ENCODE results near the gene MAGEA8. TPM values are rescaled to one million over a fixed set of nuclear protein-coding genes. Genes with fewer than 3 reads are reported as not detected.
"Not testable (repeated sequence)": the region's sequence is repeated elsewhere in the genome, so short reads cannot be mapped to it uniquely, and the experiment has no call there.

Gene MAGEA8
- total RNA-seq, 2 donors from 2014 or later: not detected

DNA sequence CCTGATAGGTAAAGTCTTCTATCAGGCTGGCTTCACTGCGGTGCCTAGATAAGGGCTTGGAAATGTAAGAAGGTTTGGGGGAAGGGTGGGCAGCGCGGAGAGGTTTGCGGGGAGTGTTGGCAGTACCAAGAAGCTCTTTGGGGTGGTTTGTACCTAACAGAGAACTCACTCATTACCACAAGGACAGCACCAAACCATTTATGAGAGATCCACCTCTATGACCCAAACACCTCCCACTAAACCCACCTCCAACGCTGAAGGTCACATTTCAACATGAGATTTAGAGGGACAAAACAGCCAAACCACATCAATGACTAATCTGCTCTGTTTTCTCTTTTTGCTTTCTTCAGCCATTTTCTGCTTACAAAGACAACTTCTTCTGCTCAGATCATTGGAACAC, 43.5 kb downstream of the MAGEA8 start:
- H3K27me3 Mint-ChIP-seq; H3K27ac Mint-ChIP-seq; H3K36me3 Mint-ChIP-seq (ENCODE audit: low read depth); H3K4me3 Mint-ChIP-seq; H3K4me1 Mint-ChIP-seq; H3K9me3 Mint-ChIP-seq: not testable (repeated sequence)
- peak; percentile 47 for ATAC-seq (replicated peaks)

GRCh38 chrX:149927245-149927963, 46.4 kb downstream of the MAGEA8 start:
- not testable (repeated sequence) for H3K9me3 Mint-ChIP-seq; H3K27me3 Mint-ChIP-seq; H3K36me3 Mint-ChIP-seq (ENCODE audit: low read depth); H3K27ac Mint-ChIP-seq; H3K4me1 Mint-ChIP-seq; H3K4me3 Mint-ChIP-seq
- peak; percentile 66 for ATAC-seq (replicated peaks)

DNA sequence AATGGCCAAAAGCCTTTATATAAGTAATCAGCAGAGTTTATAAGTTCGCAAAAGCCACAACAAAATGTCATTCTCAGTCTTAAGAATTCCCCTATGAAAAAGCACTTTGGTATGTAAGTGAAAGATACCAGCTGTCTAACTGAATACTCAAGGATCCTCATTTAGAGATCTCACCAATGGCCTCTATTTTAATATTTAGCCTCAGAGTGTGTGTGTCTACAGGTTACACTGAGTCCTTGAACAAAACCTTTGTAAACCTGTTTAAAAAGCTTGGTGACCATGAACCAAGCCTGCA, 46.9 kb downstream of the MAGEA8 start:
- not testable (repeated sequence) for H3K36me3 Mint-ChIP-seq (ENCODE audit: low read depth); H3K9me3 Mint-ChIP-seq; H3K27me3 Mint-ChIP-seq; H3K4me3 Mint-ChIP-seq; H3K27ac Mint-ChIP-seq; H3K4me1 Mint-ChIP-seq
- ATAC-seq (replicated peaks): peak; percentile 56

DNA sequence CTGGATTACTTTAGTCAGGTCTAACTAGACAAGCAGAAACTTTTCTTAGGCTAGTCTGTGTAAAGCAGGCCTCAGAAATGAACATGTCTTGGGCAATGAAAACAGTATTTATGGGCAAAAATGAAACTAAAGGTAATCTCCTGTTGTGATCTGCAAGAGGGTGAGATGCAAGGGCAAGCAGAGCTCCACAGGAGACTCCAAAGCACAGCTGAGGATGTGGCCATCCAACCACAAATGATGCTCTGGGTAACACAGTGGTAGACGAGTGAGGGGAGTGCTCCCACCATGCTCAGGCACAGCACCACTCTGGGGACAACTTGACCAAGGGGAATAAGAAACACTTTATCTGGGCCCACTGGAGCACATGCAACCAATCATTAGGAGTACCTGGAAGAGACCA, 47.7 kb downstream of the MAGEA8 start:
- ATAC-seq (replicated peaks); H3K27me3 Mint-ChIP-seq; H3K4me3 Mint-ChIP-seq; H3K9me3 Mint-ChIP-seq; H3K36me3 Mint-ChIP-seq (ENCODE audit: low read depth); H3K4me1 Mint-ChIP-seq; H3K27ac Mint-ChIP-seq: not testable (repeated sequence)

GRCh38 chrX:149929400-149929799, 48.4 kb downstream of the MAGEA8 start, which contains the start of gene HSFX4:
Gene HSFX4, plus strand, starts transcription at chrX:149929573. Its CDS starts 72 bp downstream, at chrX:149929645.
- not testable (repeated sequence) for H3K36me3 Mint-ChIP-seq (ENCODE audit: low read depth); H3K9me3 Mint-ChIP-seq; H3K4me1 Mint-ChIP-seq; H3K27me3 Mint-ChIP-seq; ATAC-seq (replicated peaks); H3K27ac Mint-ChIP-seq; H3K4me3 Mint-ChIP-seq

- ATAC-seq (replicated peaks); H3K4me3 Mint-ChIP-seq: not testable (repeated sequence)
These were observed 50.4 kb downstream of the MAGEA8 start for GRCh38 chrX:149931355-149931754.

DNA sequence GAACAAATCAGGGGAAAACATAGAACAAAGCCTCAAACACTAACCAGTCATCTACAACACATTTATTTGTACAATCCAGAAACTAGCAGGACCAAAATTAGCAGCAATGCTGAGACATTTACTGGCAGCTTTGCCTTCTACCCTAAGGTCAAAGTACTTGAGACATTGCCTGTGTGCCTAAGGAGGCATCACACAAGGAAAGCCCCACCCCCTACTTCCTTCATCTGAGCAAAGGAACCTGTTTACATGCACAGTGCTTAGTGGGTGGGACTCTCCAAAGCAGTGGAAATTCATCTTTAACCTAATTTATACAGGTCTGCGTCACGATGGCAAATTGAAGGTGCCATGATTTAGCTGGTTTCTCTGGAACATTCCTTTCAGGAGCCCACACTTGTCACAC, 51.2 kb downstream of the MAGEA8 start:
- H3K9me3 Mint-ChIP-seq; H3K27ac Mint-ChIP-seq; H3K4me1 Mint-ChIP-seq; ATAC-seq (replicated peaks); H3K4me3 Mint-ChIP-seq; H3K27me3 Mint-ChIP-seq; H3K36me3 Mint-ChIP-seq (ENCODE audit: low read depth): not testable (repeated sequence)

More at GRCh38 chrX:149931355-149931754, 50.4 kb downstream of the MAGEA8 start:
- not testable (repeated sequence) for H3K9me3 Mint-ChIP-seq; H3K27me3 Mint-ChIP-seq; H3K36me3 Mint-ChIP-seq (ENCODE audit: low read depth); H3K27ac Mint-ChIP-seq; H3K4me1 Mint-ChIP-seq

DNA sequence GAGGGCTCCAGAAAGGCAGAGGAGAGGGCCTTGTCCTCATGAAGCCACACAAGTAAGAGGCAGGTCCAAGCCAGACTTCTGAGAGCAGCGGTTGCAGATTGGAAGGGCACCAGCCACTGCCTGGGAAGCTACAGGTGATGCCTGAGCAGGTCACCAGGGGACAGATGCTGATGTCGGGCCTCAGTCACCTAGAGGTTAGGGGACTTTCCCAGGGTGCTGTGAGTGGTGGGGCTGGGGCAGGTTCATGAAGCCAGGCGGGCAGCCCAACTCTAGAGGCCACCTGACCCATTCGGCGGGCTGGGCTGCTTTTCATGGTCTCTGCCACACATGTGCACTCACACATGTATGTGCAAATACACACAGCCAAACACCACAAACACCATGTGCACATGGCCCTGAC, 52.0 kb downstream of the MAGEA8 start:
- not testable (repeated sequence) for H3K27ac Mint-ChIP-seq; H3K4me1 Mint-ChIP-seq; H3K4me3 Mint-ChIP-seq; H3K27me3 Mint-ChIP-seq; ATAC-seq (replicated peaks); H3K9me3 Mint-ChIP-seq
- H3K36me3 Mint-ChIP-seq (ENCODE audit: low read depth): peaks cover 14% of the 10 kb centered on the region

GRCh38 chrX:149933547-149933946, 52.6 kb downstream of the MAGEA8 start:
- H3K27ac Mint-ChIP-seq; ATAC-seq (replicated peaks); H3K9me3 Mint-ChIP-seq; H3K27me3 Mint-ChIP-seq; H3K4me1 Mint-ChIP-seq; H3K4me3 Mint-ChIP-seq: not testable (repeated sequence)
- peaks cover 14% of the 10 kb centered on the region for H3K36me3 Mint-ChIP-seq (ENCODE audit: low read depth)

Other genes starting within 250 kb of the MAGEA8 start
- 10 to 100 TPM; 15.1 to 18.3 TPM for gene TMEM185A, start 249.4 kb upstream of the MAGEA8 start, total RNA-seq
- not detected for gene MAGEA11, start 169.1 kb upstream of the MAGEA8 start, total RNA-seq
- gene HSFX1, start 107.1 kb upstream of the MAGEA8 start, total RNA-seq: under 1 TPM; 0.50 to 0.56 TPM
- gene MAGEA9, start 99.3 kb upstream of the MAGEA8 start, total RNA-seq: not detected
- gene HSFX4, start 48.4 kb downstream of the MAGEA8 start, total RNA-seq: not detected
- gene EOLA2, start 57.3 kb downstream of the MAGEA8 start, total RNA-seq: 10 to 100 TPM; 31.0 to 42.3 TPM

Data from activated T-helper 17 cell treated with anti-CD3 and anti-CD28 coated beads, Interleukin-2, amount 50 U/mL, for 72 hours (primary cell).